Ascending aorta (tissue), 2 donors: ENCODE measurements around the gene CCNYL1. TPM values are rescaled to one million over a fixed set of nuclear protein-coding genes. Genes with fewer than 3 reads are reported as not detected.

Experiments used
- DNase-seq, 2 donors: peaks; one replicate each; pipeline ENCODE4 v3.0.0-alpha.2; 2019; ENCODE audit warnings: low spot score in 2 of 2
- H3K27ac ChIP-seq, 2 donors: fragments of 200-600 bp; sonication (generic); one replicate each; pipeline ENCODE4 v1.5.1; 2016 to 2017; ENCODE audit warnings: mild to moderate bottlenecking in 1 of 2
- H3K27me3 ChIP-seq: fragments of 200-600 bp; sonication (generic); one replicate; pipeline ENCODE4 v1.5.1; 2017
- H3K36me3 ChIP-seq, 2 donors: fragments of 200-600 bp; sonication (generic); one replicate each; pipeline ENCODE4 v1.5.1; 2016
- H3K4me1 ChIP-seq, 2 donors: fragments of 200-600 bp; sonication (generic); one replicate each; pipeline ENCODE4 v1.5.1; 2016 to 2017; ENCODE audit warnings: mild to moderate bottlenecking in 1 of 2
- H3K4me3 ChIP-seq, 2 donors: fragments of 200-600 bp; sonication (generic); one replicate each; pipeline ENCODE4 v1.5.1; 2016 to 2017; ENCODE audit warnings: mild to moderate bottlenecking in 1 of 2
- H3K9me3 ChIP-seq, 2 donors: fragments of 200-600 bp; sonication (generic); one replicate each; pipeline ENCODE4 v1.5.1; 2016
- intact Hi-C: fragments of 100-400 bp; cut with DNase I; formaldehyde crosslinking; loops from one replicate; pipeline ENCODE4 v1.15.1; 2023
- total RNA-seq: library from RNA; depleted of rRNA; stranded (reverse); fragments of >200 nt; gene quantifications from one replicate; pipeline ENCODE4 v1.1.0, GENCODE V29; 2016
- TF ChIP-seq, protein P1 (sequence below), 3 experiments: fragments of 200-600 bp in 2 of 3; fragments of 450-650 bp in 1 of 3; sonication (generic) in 2 of 3; IDR thresholded peaks; one replicate each; pipeline ENCODE4 v1.5.1; 2016 to 2019; ENCODE audit warnings: antibody characterized with exemption in 3 of 3, mild to moderate bottlenecking in 1 of 3, moderate library complexity in 1 of 3

The CCNYL1 gene
- total RNA-seq, 1 donor from 2014 or later: 12.3 TPM

DNA sequence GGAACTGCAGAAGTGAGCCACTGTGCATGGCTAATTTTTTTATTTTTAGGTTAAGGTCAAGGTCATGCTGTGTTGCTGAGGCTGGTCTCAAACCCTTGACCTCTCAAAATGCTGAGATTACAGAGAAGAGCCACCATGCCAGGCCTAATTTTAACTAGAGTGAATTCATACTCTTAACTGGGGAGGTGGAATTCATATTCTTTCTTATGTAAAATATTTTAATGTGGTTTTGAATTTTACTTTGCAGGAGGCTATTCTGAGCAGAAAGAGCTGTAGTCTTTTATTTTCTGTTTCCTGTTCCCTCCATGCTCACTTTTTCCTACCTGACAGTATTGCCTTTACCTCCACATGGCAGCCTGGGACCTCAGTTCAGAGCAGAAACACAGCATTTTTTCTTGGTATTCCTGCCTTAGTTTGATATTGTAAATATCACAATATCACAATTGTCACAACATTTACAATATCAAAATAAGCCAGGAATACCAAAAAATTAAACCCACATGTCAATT, 37.1 kb upstream of the CCNYL1 start:
- Histone ChIP-seq H3K36me3 (no peaks in the 10 kb centered on the region), H3K4me3 (no peak overlapping the region), H3K27me3 (no peaks in the 10 kb centered on the region), H3K9me3 (no peaks in the 10 kb centered on the region), H3K27ac (no peak overlapping the region), H3K4me1 (peaks cover 0 to 8% of the 10 kb centered on the region in 2 donors)
- no peak for DNase-seq
- intact Hi-C loops: no loop called here
- TF ChIP-seq, protein P1, sequence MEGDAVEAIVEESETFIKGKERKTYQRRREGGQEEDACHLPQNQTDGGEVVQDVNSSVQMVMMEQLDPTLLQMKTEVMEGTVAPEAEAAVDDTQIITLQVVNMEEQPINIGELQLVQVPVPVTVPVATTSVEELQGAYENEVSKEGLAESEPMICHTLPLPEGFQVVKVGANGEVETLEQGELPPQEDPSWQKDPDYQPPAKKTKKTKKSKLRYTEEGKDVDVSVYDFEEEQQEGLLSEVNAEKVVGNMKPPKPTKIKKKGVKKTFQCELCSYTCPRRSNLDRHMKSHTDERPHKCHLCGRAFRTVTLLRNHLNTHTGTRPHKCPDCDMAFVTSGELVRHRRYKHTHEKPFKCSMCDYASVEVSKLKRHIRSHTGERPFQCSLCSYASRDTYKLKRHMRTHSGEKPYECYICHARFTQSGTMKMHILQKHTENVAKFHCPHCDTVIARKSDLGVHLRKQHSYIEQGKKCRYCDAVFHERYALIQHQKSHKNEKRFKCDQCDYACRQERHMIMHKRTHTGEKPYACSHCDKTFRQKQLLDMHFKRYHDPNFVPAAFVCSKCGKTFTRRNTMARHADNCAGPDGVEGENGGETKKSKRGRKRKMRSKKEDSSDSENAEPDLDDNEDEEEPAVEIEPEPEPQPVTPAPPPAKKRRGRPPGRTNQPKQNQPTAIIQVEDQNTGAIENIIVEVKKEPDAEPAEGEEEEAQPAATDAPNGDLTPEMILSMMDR (IDR thresholded peaks at IDR 0.05): no peak

- no peak overlapping the region for H3K4me3 ChIP-seq
- TF ChIP-seq, protein P1 (IDR thresholded peaks at IDR 0.05): no peak
- H3K36me3 ChIP-seq: no peaks in the 10 kb centered on the region
- no peak overlapping the region for H3K27ac ChIP-seq
- H3K4me1 ChIP-seq: peaks cover 0 to 8% of the 10 kb centered on the region in 2 donors
- H3K27me3 ChIP-seq: no peaks in the 10 kb centered on the region
- H3K9me3 ChIP-seq: no peaks in the 10 kb centered on the region
- intact Hi-C loops: no loop called here
- no peak for DNase-seq
Observed at GRCh38 chr2:207674826-207675225, 36.6 kb upstream of the CCNYL1 start.

DNA sequence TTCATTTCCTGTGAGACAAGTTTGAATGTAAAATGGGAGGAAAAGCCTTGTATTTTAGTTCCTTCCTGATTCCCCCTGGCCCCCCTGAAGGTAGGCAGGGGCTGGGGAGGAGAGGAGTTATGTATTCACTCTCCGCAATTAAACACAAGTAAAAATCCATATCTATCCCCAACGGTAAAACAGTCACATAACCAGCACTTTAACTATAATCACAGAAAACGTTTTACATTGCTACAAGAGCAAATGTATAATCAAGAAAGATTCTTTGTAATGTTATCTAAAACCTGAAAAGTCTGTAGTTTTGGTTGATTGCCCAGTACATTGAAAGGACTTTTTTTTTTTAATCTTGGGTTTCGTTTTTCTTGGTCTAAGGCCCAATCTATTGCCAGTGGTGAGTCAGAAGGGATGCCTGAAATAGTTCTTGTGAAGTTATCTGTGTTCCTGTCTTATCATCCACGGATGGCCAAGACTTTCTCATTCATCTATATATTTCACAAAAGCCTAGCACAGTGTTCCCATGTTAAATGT, 34.5 kb upstream of the CCNYL1 start:
- Histone ChIP-seq H3K36me3 (no peaks in the 10 kb centered on the region), H3K27me3 (no peaks in the 10 kb centered on the region), H3K27ac (peak overlapping the region in 1 of 2 donors; percentile 11), H3K9me3 (no peaks in the 10 kb centered on the region), H3K4me3 (peak overlapping the region; percentile 7 to 16), H3K4me1 (peaks cover 0 to 8% of the 10 kb centered on the region in 2 donors)
- no peak for DNase-seq
- intact Hi-C loops: no loop called here
- TF ChIP-seq, protein P1 (IDR thresholded peaks at IDR 0.05): no peak

DNA sequence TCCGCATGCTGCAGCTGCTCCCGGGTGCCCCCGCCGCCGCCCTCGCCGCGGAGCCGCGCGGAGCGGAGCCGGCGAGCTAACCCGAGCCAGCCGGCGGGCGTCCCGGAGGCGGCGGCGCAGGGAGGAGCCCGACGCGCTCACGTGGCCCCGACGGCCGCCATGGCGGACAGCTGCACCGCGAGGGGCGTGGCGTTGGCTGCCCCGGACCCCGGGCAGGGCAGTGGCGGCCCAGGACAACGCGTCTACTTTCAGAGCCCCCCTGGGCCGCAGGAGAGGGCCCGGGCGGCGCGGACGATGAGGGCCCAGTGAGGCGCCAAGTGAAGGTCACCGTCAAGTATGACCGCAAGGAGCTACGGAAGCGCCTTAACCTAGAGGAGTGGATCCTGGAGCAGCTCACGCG, 30.0 kb upstream of the CCNYL1 start:
- Histone ChIP-seq H3K36me3 (no peaks in the 10 kb centered on the region), H3K4me3 (peak overlapping the region in 1 of 2 donors; percentile 30), H3K27ac (no peak overlapping the region), H3K9me3 (no peaks in the 10 kb centered on the region), H3K4me1 (peaks cover 0 to 5% of the 10 kb centered on the region in 2 donors), H3K27me3 (no peaks in the 10 kb centered on the region)
- intact Hi-C loops: no loop called here
- DNase-seq: no peak
- TF ChIP-seq, protein P1 (IDR thresholded peaks at IDR 0.05): no peak

DNA sequence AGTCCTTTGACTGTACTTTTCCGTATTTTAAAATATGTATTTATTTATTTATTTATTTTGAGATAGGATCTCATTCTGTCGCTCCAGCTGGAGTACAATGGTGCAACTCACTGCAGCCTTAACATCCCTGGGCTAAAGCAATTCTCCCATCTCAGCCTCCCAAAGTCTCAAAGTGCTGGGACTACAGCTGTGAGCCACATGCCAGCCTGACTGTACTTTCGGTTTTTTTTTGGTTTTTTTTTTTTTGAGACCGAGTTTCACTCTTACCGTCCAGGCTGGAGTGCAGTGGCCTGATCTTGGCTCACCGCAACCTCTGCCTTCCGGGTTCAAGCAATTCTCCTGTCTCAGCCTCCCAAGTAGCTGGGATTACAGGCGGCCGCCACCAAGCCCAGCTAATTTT, 28.9 kb upstream of the CCNYL1 start:
- Histone ChIP-seq H3K4me1 (no peaks in the 10 kb centered on the region), H3K27ac (no peak overlapping the region), H3K27me3 (no peaks in the 10 kb centered on the region), H3K4me3 (no peak overlapping the region), H3K9me3 (no peaks in the 10 kb centered on the region), H3K36me3 (no peaks in the 10 kb centered on the region)
- no peak for DNase-seq
- TF ChIP-seq, protein P1 (IDR thresholded peaks at IDR 0.05): no peak
- intact Hi-C loops: no loop called here

DNA sequence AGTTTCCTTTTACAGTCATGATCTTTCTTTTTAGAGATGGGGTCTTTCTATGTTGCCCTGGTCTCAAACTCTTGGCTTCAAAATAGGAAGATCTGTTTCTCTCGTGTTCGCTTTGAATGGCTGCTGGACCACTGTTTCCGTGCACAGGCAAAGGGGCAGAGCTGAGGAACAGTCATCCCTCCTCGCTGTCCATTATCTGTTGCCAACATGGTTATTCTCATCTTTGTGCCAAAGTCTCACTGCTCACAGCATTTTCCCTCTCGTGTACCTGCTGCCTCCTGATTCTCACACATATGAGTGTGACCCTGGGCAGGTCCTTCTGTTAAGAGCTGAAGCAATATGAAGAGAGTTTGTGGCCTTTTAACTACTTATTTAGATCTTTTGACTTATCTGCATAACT, 28.0 kb upstream of the CCNYL1 start:
- no peaks in the 10 kb centered on the region for H3K9me3 ChIP-seq
- no peaks in the 10 kb centered on the region for H3K36me3 ChIP-seq
- H3K4me3 ChIP-seq: no peak overlapping the region
- TF ChIP-seq, protein P1 (IDR thresholded peaks at IDR 0.05): no peak
- H3K27ac ChIP-seq: no peak overlapping the region
- no peaks in the 10 kb centered on the region for H3K4me1 ChIP-seq
- no peak for DNase-seq
- no peaks in the 10 kb centered on the region for H3K27me3 ChIP-seq
- intact Hi-C loops: no loop called here
